GM23338 (cell line): ENCODE results near the gene SLC51A. TPM values are rescaled to one million over a fixed set of nuclear protein-coding genes. Genes with fewer than 3 reads are reported as not detected.
A peak's percentile ranks its signal among the peaks of the same experiment; 100 is the strongest.

ENCODE experiments used
- ATAC-seq: fragments of 200-7000 bp; cut with Tn5 transposase; 3 replicates; pipeline ENCODE4 v1.9.1; 2020
- DNase-seq: peaks from one replicate; pipeline ENCODE4 v3.0.0-alpha.2; 2015; ENCODE audit warnings: low spot score
- H2AFZ ChIP-seq: fragments of 200-600 bp; sonication (generic); 2 replicates; pipeline ENCODE4 v1.8.0; 2016; ENCODE audit warnings: antibody characterized with exemption, mild to moderate bottlenecking, moderate library complexity
- H3F3A ChIP-seq: fragments of 200-600 bp; sonication (generic); replicated peaks from 2 replicates; pipeline ENCODE4 v1.8.0; 2017; ENCODE audit warnings: antibody characterized with exemption, mixed run types, low read depth
- H3K27ac ChIP-seq: fragments of 200-600 bp; sonication (generic); 2 replicates; pipeline ENCODE4 v1.6.1; 2016; ENCODE audit warnings: low read depth
- H3K27me3 ChIP-seq: fragments of 200-600 bp; sonication (generic); 2 replicates; pipeline ENCODE4 v1.8.0; 2016; ENCODE audit warnings: mild to moderate bottlenecking, mixed run types, moderate library complexity; ENCODE audit not compliant: insufficient read depth
- H3K36me3 ChIP-seq: fragments of 200-600 bp; sonication (generic); 2 replicates; pipeline ENCODE4 v1.8.0; 2016; ENCODE audit warnings: mild to moderate bottlenecking; ENCODE audit not compliant: insufficient read depth
- H3K4me1 ChIP-seq: fragments of 200-600 bp; sonication (generic); 2 replicates; pipeline ENCODE4 v1.8.0; 2016; ENCODE audit warnings: mild to moderate bottlenecking, moderate library complexity; ENCODE audit not compliant: insufficient read depth
- H3K4me2 ChIP-seq: fragments of 200-600 bp; sonication (generic); 2 replicates; pipeline ENCODE4 v1.7.1; 2017; ENCODE audit warnings: mixed run types
- H3K4me3 ChIP-seq: fragments of 200-600 bp; sonication (generic); 2 replicates; pipeline ENCODE4 v1.6.1; 2016; ENCODE audit warnings: mixed run types
- H3K79me2 ChIP-seq: fragments of 200-600 bp; sonication (generic); replicated peaks from 2 replicates; pipeline ENCODE4 v1.8.0; 2017; ENCODE audit warnings: mild to moderate bottlenecking; ENCODE audit not compliant: insufficient read depth
- H3K9me2 ChIP-seq: fragments of 200-600 bp; sonication (generic); 2 replicates; pipeline ENCODE4 v1.8.0; 2017; ENCODE audit not compliant: insufficient read depth
- H4K20me1 ChIP-seq: fragments of 200-600 bp; sonication (generic); replicated peaks from 2 replicates; pipeline ENCODE4 v1.8.0; 2017; ENCODE audit warnings: mild to moderate bottlenecking; ENCODE audit not compliant: insufficient read depth
- H3K27ac Mint-ChIP-seq: 2 replicates; pipeline ENCODE4 v1.8.0; 2020; ENCODE audit warnings: inconsistent platforms, mild to moderate bottlenecking, moderate library complexity, mixed read lengths
- H3K27me3 Mint-ChIP-seq: 3 replicates; pipeline ENCODE4 v1.8.0; 2022; ENCODE audit warnings: low read depth, mild to moderate bottlenecking, moderate library complexity, mixed read lengths, inconsistent platforms; ENCODE audit not compliant: insufficient read depth, poor library complexity
- H3K36me3 Mint-ChIP-seq: 3 replicates; pipeline ENCODE4 v1.8.0; 2021; ENCODE audit warnings: low read depth, mild to moderate bottlenecking, inconsistent platforms, moderate library complexity, mixed read lengths
- H3K4me1 Mint-ChIP-seq: 3 replicates; pipeline ENCODE4 v1.8.0; 2020; ENCODE audit warnings: mild to moderate bottlenecking, inconsistent platforms, mixed read lengths
- H3K4me3 Mint-ChIP-seq: 3 replicates; pipeline ENCODE4 v1.8.0; 2021; ENCODE audit warnings: moderate library complexity, mild to moderate bottlenecking, inconsistent platforms, mixed read lengths
- H3K9me3 Mint-ChIP-seq: 3 replicates; pipeline ENCODE4 v1.8.0; 2020; ENCODE audit warnings: moderate library complexity, mild to moderate bottlenecking, inconsistent platforms, mixed read lengths
- CREB1 ChIP-seq: fragments of 250-450 bp; sonication (Bioruptor Pico); IDR thresholded peaks from 2 replicates; pipeline ENCODE4 v1.5.0; 2020; ENCODE audit warnings: low read depth, mild to moderate bottlenecking, moderate library complexity
- CTCF ChIP-seq, 2 experiments: fragments of 200-600 bp in 1 of 2; sonication (generic) in 1 of 2; conservative IDR thresholded peaks; 2 replicates each; pipeline versions ENCODE4 v1.5.1 to v1.6.1; 2016 to 2017; ENCODE audit warnings: antibody characterized with exemption in 2 of 2, low read depth in 2 of 2, mild to moderate bottlenecking in 2 of 2, moderate library complexity in 1 of 2
- ETS1 ChIP-seq: IDR thresholded peaks from 2 replicates; pipeline ENCODE4 v1.6.1; 2016; ENCODE audit warnings: antibody characterized with exemption
- EZH2 ChIP-seq: fragments of 200-600 bp; sonication (generic); IDR thresholded peaks from one replicate; pipeline ENCODE4 v1.8.0; 2017; ENCODE audit warnings: antibody characterized with exemption, mild to moderate bottlenecking, low read depth; ENCODE audit not compliant: unreplicated experiment
- EZH2phosphoT487 ChIP-seq: fragments of 200-600 bp; sonication (generic); IDR thresholded peaks from one replicate; pipeline ENCODE4 v1.8.1; 2018; ENCODE audit warnings: antibody characterized with exemption; ENCODE audit not compliant: unreplicated experiment
- JUNB ChIP-seq: IDR thresholded peaks from one replicate; pipeline ENCODE4 v1.6.1; 2016; ENCODE audit warnings: antibody characterized with exemption; ENCODE audit not compliant: unreplicated experiment
- NANOG ChIP-seq: IDR thresholded peaks from 2 replicates; pipeline ENCODE4 v1.6.1; 2016; ENCODE audit warnings: antibody characterized with exemption, borderline replicate concordance
- POLR2AphosphoS5 ChIP-seq: IDR thresholded peaks from 2 replicates; pipeline ENCODE4 v1.6.1; 2016; ENCODE audit warnings: antibody characterized with exemption, low read depth
- REST ChIP-seq: IDR thresholded peaks from one replicate; pipeline ENCODE4 v1.6.1; 2018; ENCODE audit warnings: antibody characterized with exemption; ENCODE audit not compliant: unreplicated experiment
- STAT1 ChIP-seq: IDR thresholded peaks from one replicate; pipeline ENCODE4 v1.6.1; 2016; ENCODE audit warnings: antibody characterized with exemption; ENCODE audit not compliant: unreplicated experiment
- ZNF114 ChIP-seq: fragments of 250-450 bp; sonication (Bioruptor Pico); IDR thresholded peaks from 2 replicates; pipeline ENCODE4 v1.5.0; 2020; ENCODE audit warnings: mild to moderate bottlenecking, moderate library complexity
- ZNF331 ChIP-seq: fragments of 250-450 bp; sonication (Bioruptor Pico); IDR thresholded peaks from 2 replicates; pipeline ENCODE4 v1.5.0; 2020; ENCODE audit warnings: low read depth, mild to moderate bottlenecking, moderate library complexity
- polyA plus RNA-seq: library from polyadenylated mRNA; unstranded; fragments of >200 nt; fragmentation: Nextera tagmentation; extraction: Ambion mirVana; gene quantifications from 2 replicates; pipeline ENCODE4 v1.2.1, GENCODE V29; 2016
- total RNA-seq: library from RNA; depleted of rRNA; stranded (reverse); fragments of >200 nt; shearing (Covaris generic); gene quantifications from 2 replicates; pipeline ENCODE4 v1.2.3, GENCODE V29; 2014
- TF ChIP-seq, protein P1 (sequence below): fragments of 250-450 bp; sonication (Bioruptor Pico); IDR thresholded peaks from 2 replicates; pipeline ENCODE4 v1.5.0; 2020; ENCODE audit warnings: mild to moderate bottlenecking, moderate library complexity

SLC51A gene
- total and polyA plus RNA-seq, 2 experiments from 2014 or later: 4.0 to 6.7 TPM

GRCh38 chr3:196215493-196216020 lies 777 bp upstream of the SLC51A start:
- peak overlapping the region; percentile 97 for H2AFZ ChIP-seq
- H3K36me3 Mint-ChIP-seq: no peaks in the 10 kb centered on the region
- H3K4me1 Mint-ChIP-seq: peaks cover 31% of the 10 kb centered on the region
- no peaks in the 10 kb centered on the region for H3K27me3 ChIP-seq
- no peaks in the 10 kb centered on the region for H3K79me2 ChIP-seq
- DNase-seq (no peak), ATAC-seq (no peak)
- H3K27ac Mint-ChIP-seq: no peak overlapping the region; the same call in 1 of the 2 replicates
- peaks cover 10% of the 10 kb centered on the region; the same call in 1 of the 2 replicates for H3F3A ChIP-seq
- no peaks in the 10 kb centered on the region for H4K20me1 ChIP-seq
- H3K9me2 ChIP-seq: no peaks in the 10 kb centered on the region
- TF ChIP-seq POLR2AphosphoS5 (no peak), ZNF331 (CRISPR knock-in tag) (no peak), JUNB (no peak), ZNF114 (no peak), CTCF (conservative IDR thresholded peaks at IDR 0.05; ENCODE audit: low read depth in 2 of 2) (no peak), CREB1 (no peak), EZH2phosphoT487 (no peak), STAT1 (no peak), EZH2 (no peak), NANOG (no peak), ETS1 (no peak), REST (no peak)
- TF ChIP-seq, protein P1, sequence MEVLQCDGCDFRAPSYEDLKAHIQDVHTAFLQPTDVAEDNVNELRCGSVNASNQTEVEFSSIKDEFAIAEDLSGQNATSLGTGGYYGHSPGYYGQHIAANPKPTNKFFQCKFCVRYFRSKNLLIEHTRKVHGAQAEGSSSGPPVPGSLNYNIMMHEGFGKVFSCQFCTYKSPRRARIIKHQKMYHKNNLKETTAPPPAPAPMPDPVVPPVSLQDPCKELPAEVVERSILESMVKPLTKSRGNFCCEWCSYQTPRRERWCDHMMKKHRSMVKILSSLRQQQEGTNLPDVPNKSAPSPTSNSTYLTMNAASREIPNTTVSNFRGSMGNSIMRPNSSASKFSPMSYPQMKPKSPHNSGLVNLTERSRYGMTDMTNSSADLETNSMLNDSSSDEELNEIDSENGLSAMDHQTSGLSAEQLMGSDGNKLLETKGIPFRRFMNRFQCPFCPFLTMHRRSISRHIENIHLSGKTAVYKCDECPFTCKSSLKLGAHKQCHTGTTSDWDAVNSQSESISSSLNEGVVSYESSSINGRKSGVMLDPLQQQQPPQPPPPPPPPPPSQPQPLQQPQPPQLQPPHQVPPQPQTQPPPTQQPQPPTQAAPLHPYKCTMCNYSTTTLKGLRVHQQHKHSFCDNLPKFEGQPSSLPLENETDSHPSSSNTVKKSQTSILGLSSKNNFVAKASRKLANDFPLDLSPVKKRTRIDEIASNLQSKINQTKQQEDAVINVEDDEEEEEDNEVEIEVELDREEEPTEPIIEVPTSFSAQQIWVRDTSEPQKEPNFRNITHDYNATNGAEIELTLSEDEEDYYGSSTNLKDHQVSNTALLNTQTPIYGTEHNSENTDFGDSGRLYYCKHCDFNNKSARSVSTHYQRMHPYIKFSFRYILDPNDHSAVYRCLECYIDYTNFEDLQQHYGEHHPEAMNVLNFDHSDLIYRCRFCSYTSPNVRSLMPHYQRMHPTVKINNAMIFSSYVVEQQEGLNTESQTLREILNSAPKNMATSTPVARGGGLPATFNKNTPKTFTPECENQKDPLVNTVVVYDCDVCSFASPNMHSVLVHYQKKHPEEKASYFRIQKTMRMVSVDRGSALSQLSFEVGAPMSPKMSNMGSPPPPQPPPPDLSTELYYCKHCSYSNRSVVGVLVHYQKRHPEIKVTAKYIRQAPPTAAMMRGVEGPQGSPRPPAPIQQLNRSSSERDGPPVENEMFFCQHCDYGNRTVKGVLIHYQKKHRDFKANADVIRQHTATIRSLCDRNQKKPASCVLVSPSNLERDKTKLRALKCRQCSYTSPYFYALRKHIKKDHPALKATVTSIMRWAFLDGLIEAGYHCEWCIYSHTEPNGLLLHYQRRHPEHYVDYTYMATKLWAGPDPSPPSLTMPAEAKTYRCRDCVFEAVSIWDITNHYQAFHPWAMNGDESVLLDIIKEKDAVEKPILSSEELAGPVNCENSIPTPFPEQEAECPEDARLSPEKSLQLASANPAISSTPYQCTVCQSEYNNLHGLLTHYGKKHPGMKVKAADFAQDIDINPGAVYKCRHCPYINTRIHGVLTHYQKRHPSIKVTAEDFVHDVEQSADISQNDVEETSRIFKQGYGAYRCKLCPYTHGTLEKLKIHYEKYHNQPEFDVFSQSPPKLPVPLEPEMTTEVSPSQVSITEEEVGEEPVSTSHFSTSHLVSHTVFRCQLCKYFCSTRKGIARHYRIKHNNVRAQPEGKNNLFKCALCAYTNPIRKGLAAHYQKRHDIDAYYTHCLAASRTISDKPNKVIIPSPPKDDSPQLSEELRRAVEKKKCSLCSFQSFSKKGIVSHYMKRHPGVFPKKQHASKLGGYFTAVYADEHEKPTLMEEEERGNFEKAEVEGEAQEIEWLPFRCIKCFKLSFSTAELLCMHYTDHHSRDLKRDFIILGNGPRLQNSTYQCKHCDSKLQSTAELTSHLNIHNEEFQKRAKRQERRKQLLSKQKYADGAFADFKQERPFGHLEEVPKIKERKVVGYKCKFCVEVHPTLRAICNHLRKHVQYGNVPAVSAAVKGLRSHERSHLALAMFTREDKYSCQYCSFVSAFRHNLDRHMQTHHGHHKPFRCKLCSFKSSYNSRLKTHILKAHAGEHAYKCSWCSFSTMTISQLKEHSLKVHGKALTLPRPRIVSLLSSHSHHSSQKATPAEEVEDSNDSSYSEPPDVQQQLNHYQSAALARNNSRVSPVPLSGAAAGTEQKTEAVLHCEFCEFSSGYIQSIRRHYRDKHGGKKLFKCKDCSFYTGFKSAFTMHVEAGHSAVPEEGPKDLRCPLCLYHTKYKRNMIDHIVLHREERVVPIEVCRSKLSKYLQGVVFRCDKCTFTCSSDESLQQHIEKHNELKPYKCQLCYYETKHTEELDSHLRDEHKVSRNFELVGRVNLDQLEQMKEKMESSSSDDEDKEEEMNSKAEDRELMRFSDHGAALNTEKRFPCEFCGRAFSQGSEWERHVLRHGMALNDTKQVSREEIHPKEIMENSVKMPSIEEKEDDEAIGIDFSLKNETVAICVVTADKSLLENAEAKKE (CRISPR knock-in tag): no peak
- H3K4me3 ChIP-seq: no peak overlapping the region
- H3K4me1 ChIP-seq: peaks cover 9% of the 10 kb centered on the region; the same call in 1 of the 2 replicates
- peak overlapping the region; percentile 75; the same call in 2 of the 3 replicates for H3K4me3 Mint-ChIP-seq
- H3K27me3 Mint-ChIP-seq: peaks cover 18% of the 10 kb centered on the region
- H3K36me3 ChIP-seq: no peaks in the 10 kb centered on the region; the same call in 1 of the 2 replicates
- no peak overlapping the region for H3K27ac ChIP-seq
- no peaks in the 10 kb centered on the region; the same call in 2 of the 3 replicates for H3K9me3 Mint-ChIP-seq
- peak overlapping the region; percentile 69 for H3K4me2 ChIP-seq
